OCI-LY1 (cell line): ENCODE measurements around the gene GNA12.
A peak's percentile ranks its signal among the peaks of the same experiment; 100 is the strongest.

Experiments used
- H2AFZ ChIP-seq: fragments of 200-600 bp; sonication (generic), shearing (Covaris generic); 2 replicates; pipeline ENCODE4 v1.6.0; 2014; ENCODE audit warnings: antibody characterized with exemption, mild to moderate bottlenecking, low read length
- H3F3A ChIP-seq: fragments of 200-600 bp; sonication (generic), shearing (Covaris generic); 2 replicates; pipeline ENCODE4 v1.6.0; 2014; ENCODE audit warnings: mild to moderate bottlenecking, antibody characterized with exemption, low read length, moderate library complexity; ENCODE audit not compliant: insufficient read depth
- H3K27ac ChIP-seq: fragments of 200-600 bp; sonication (generic); 2 replicates; pipeline ENCODE4 v1.5.1; 2014; ENCODE audit warnings: low read length, mixed run types, mild to moderate bottlenecking, low read depth; ENCODE audit not compliant: poor library complexity, severe bottlenecking
- H3K27me3 ChIP-seq: fragments of 200-600 bp; sonication (generic); 2 replicates; pipeline ENCODE4 v1.6.0; 2014; ENCODE audit warnings: antibody characterized with exemption, mild to moderate bottlenecking, low read length, moderate library complexity; ENCODE audit not compliant: insufficient read depth
- H3K36me3 ChIP-seq: fragments of 200-600 bp; sonication (generic); 2 replicates; pipeline ENCODE4 v1.6.1; 2014; ENCODE audit warnings: mild to moderate bottlenecking, antibody characterized with exemption, low read length, moderate library complexity, mixed read lengths; ENCODE audit not compliant: insufficient read depth
- H3K4me1 ChIP-seq: fragments of 200-600 bp; sonication (generic); 2 replicates; pipeline ENCODE4 v1.5.1; 2014; ENCODE audit warnings: mild to moderate bottlenecking, low read length, moderate library complexity; ENCODE audit not compliant: insufficient read depth, severe bottlenecking
- H3K4me2 ChIP-seq: fragments of 200-600 bp; sonication (generic), shearing (Covaris generic); 2 replicates; pipeline ENCODE4 v1.6.1; 2014; ENCODE audit warnings: low read length
- H3K4me3 ChIP-seq: fragments of 200-600 bp; sonication (generic); 2 replicates; pipeline ENCODE4 v1.5.1; 2014; ENCODE audit warnings: low read length, low read depth, mild to moderate bottlenecking, mixed read lengths; ENCODE audit not compliant: poor library complexity, severe bottlenecking
- H3K79me2 ChIP-seq: fragments of 200-600 bp; shearing (Covaris generic); 2 replicates; pipeline ENCODE4 v1.6.1; 2016; ENCODE audit warnings: mixed run types, low read length, mixed read lengths; ENCODE audit not compliant: insufficient read depth
- H3K9ac ChIP-seq: fragments of 200-600 bp; sonication (generic), shearing (Covaris generic); 2 replicates; pipeline ENCODE4 v1.6.1; 2014; ENCODE audit warnings: mild to moderate bottlenecking, low read length, mixed read lengths
- H3K9me2 ChIP-seq: fragments of 200-600 bp; sonication (generic), shearing (Covaris generic); 2 replicates; pipeline ENCODE4 v1.6.1; 2014; ENCODE audit warnings: low read depth, mild to moderate bottlenecking, low read length, mixed read lengths
- H3K9me3 ChIP-seq: fragments of 200-600 bp; shearing (Covaris generic); 2 replicates; pipeline ENCODE4 v1.6.1; 2014; ENCODE audit warnings: low read length, mixed read lengths
- H4K20me1 ChIP-seq: fragments of 200-600 bp; sonication (generic), shearing (Covaris generic); 2 replicates; pipeline ENCODE4 v1.6.0; 2016; ENCODE audit warnings: mild to moderate bottlenecking, low read length; ENCODE audit not compliant: insufficient read depth
- CTCF ChIP-seq: fragments of 200-600 bp; sonication (generic), shearing (Covaris generic); IDR thresholded peaks from 2 replicates; pipeline ENCODE4 v1.5.1; 2017; ENCODE audit warnings: mild to moderate bottlenecking, antibody characterized with exemption, low read length, moderate library complexity, mixed read lengths
- EZH2 ChIP-seq: fragments of 200-600 bp; sonication (generic), shearing (Covaris generic); IDR thresholded peaks from 2 replicates; pipeline ENCODE4 v1.8.0; 2017; ENCODE audit warnings: borderline replicate concordance, mixed run types, mild to moderate bottlenecking, antibody characterized with exemption, low read length, moderate library complexity, mixed read lengths

GNA12 gene

DNA sequence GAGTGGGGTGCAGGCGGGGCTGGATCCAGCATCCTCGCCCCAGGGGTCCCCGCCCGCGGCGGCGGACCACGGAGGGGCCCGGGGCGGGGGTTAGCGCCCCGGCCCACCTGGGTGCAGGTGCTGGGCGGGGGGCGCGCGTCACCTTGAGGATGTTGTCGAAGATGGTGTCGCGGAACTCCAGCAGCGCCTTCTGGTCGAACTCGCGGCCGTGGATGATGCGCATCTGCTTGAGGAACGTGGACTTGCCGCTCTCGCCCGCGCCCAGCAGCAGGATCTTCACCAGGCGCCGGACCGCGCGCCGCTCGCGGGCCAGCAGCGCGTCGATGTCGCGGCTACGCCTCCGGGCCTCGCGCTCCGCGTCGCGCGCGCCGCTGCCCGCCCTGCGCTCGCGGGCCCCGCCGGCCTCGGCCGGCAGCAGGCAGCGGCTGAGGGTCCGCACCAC lies 376 bp downstream of the GNA12 start:
- H3K27me3 ChIP-seq = peaks cover 5% of the 10 kb centered on the region; the same call in 1 of the 2 replicates
- no peaks in the 10 kb centered on the region for H3F3A ChIP-seq
- H3K9ac ChIP-seq = peak overlapping the region; percentile 50; the same call in 1 of the 2 replicates
- H3K9me2 ChIP-seq = no peaks in the 10 kb centered on the region
- no peaks in the 10 kb centered on the region for H3K79me2 ChIP-seq
- peaks cover 18% of the 10 kb centered on the region for H3K4me1 ChIP-seq
- 0 out of 2 replicates have a peak, but pooled peaks cover 3% of the 10 kb centered on the region for H3K9me3 ChIP-seq
- no peaks in the 10 kb centered on the region for H4K20me1 ChIP-seq
- TF ChIP-seq EZH2 = no peak
- TF ChIP-seq CTCF = no peak
- peak overlapping the region; percentile 64 for H3K4me3 ChIP-seq
- H3K36me3 ChIP-seq = no peaks in the 10 kb centered on the region; the same call in 1 of the 2 replicates
- H3K4me2 ChIP-seq = peak overlapping the region; percentile 74
- H3K27ac ChIP-seq = no peak overlapping the region
- H2AFZ ChIP-seq = no peak overlapping the region

GRCh38 chr7:2843191-2843685 lies 870 bp downstream of the GNA12 start:
- no peak overlapping the region for H3K27ac ChIP-seq
- H3K27me3 ChIP-seq = peaks cover 5% of the 10 kb centered on the region; the same call in 1 of the 2 replicates
- no peaks in the 10 kb centered on the region for H3K9me2 ChIP-seq
- no peaks in the 10 kb centered on the region for H3F3A ChIP-seq
- no peaks in the 10 kb centered on the region; the same call in 1 of the 2 replicates for H3K36me3 ChIP-seq
- no peak for TF ChIP-seq EZH2
- no peak for TF ChIP-seq CTCF
- H4K20me1 ChIP-seq = no peaks in the 10 kb centered on the region
- peak overlapping the region; percentile 74 for H3K4me2 ChIP-seq
- H3K79me2 ChIP-seq = no peaks in the 10 kb centered on the region
- H2AFZ ChIP-seq = no peak overlapping the region
- peak overlapping the region; percentile 64 for H3K4me3 ChIP-seq
- H3K4me1 ChIP-seq = peaks cover 21% of the 10 kb centered on the region
- peak overlapping the region; percentile 50; the same call in 1 of the 2 replicates for H3K9ac ChIP-seq
- H3K9me3 ChIP-seq = 0 out of 2 replicates have a peak, but pooled peaks cover 3% of the 10 kb centered on the region

- H3K27ac ChIP-seq = no peak overlapping the region
- TF ChIP-seq EZH2 (no peak), CTCF (no peak)
- H3K9ac ChIP-seq = no peak overlapping the region
- no peaks in the 10 kb centered on the region for H3F3A ChIP-seq
- H3K4me2 ChIP-seq = no peak overlapping the region
- peaks cover 21% of the 10 kb centered on the region for H3K4me1 ChIP-seq
- no peaks in the 10 kb centered on the region for H3K9me2 ChIP-seq
- H3K36me3 ChIP-seq = no peaks in the 10 kb centered on the region; the same call in 1 of the 2 replicates
- H3K4me3 ChIP-seq = no peak overlapping the region
- H2AFZ ChIP-seq = no peak overlapping the region
- H3K9me3 ChIP-seq = 0 out of 2 replicates have a peak, but pooled peaks cover 3% of the 10 kb centered on the region
- no peaks in the 10 kb centered on the region for H4K20me1 ChIP-seq
- H3K79me2 ChIP-seq = no peaks in the 10 kb centered on the region
- peaks cover 5% of the 10 kb centered on the region; the same call in 1 of the 2 replicates for H3K27me3 ChIP-seq
Observed at GRCh38 chr7:2841907-2842306, 2.2 kb downstream of the GNA12 start.
